ENCODE results near the gene RSPH9. TPM values are rescaled to one million over a fixed set of nuclear protein-coding genes. Genes with fewer than 3 reads are reported as not detected.
A peak's percentile ranks its signal among the peaks of the same experiment; 100 is the strongest.

Gene RSPH9
- not detected in 2 replicates for total RNA-seq (2014; rRNA removed; shearing (Covaris generic); ENCODE audit: low replicate concordance)

GRCh38 chr6:43644940-43645612, at the start of gene RSPH9:
Gene RSPH9 (plus strand): TSS chr6:43645036. CDS start chr6:43645099, 63 bp downstream.
- DNase-seq = no peak
- Histone ChIP-seq H3K36me3 (peaks cover 13% of the 10 kb centered on the region), H3K27me3 (no peaks in the 10 kb centered on the region), H3K9me3 (no peaks in the 10 kb centered on the region), H3K4me3 (no peak within 1 kb of the TSS)

- H3K36me3 ChIP-seq = peaks cover 17% of the 10 kb centered on the region
- no peaks in the 10 kb centered on the region for H3K9me3 ChIP-seq
- no peak for DNase-seq
- H3K27me3 ChIP-seq = no peaks in the 10 kb centered on the region
- no peak overlapping the region for H3K4me3 ChIP-seq
Observed at GRCh38 chr6:43600595-43600994, 44.2 kb upstream of the RSPH9 start.

GRCh38 chr6:43604174-43604573, 40.7 kb upstream of the RSPH9 start:
- Histone ChIP-seq H3K4me3 (no peak overlapping the region), H3K36me3 (peaks cover 27% of the 10 kb centered on the region), H3K27me3 (no peaks in the 10 kb centered on the region), H3K9me3 (no peaks in the 10 kb centered on the region)
- DNase-seq = no peak

GRCh38 chr6:43606019-43606418, 38.8 kb upstream of the RSPH9 start:
- DNase-seq = no peak
- Histone ChIP-seq H3K4me3 (no peak overlapping the region), H3K36me3 (peaks cover 33% of the 10 kb centered on the region), H3K9me3 (no peaks in the 10 kb centered on the region), H3K27me3 (no peaks in the 10 kb centered on the region)

GRCh38 chr6:43608310-43608763, 36.5 kb upstream of the RSPH9 start:
- H3K36me3 ChIP-seq = peaks cover 34% of the 10 kb centered on the region
- no peak overlapping the region for H3K4me3 ChIP-seq
- H3K27me3 ChIP-seq = no peaks in the 10 kb centered on the region
- H3K9me3 ChIP-seq = no peaks in the 10 kb centered on the region
- peak; percentile 40 for DNase-seq

GRCh38 chr6:43608807-43609206, 36.0 kb upstream of the RSPH9 start:
- Histone ChIP-seq H3K9me3 (no peaks in the 10 kb centered on the region), H3K4me3 (no peak overlapping the region), H3K27me3 (no peaks in the 10 kb centered on the region), H3K36me3 (peaks cover 37% of the 10 kb centered on the region)
- no peak for DNase-seq

GRCh38 chr6:43609402-43609801, 35.4 kb upstream of the RSPH9 start:
- Histone ChIP-seq H3K36me3 (peaks cover 37% of the 10 kb centered on the region), H3K9me3 (no peaks in the 10 kb centered on the region), H3K27me3 (no peaks in the 10 kb centered on the region), H3K4me3 (no peak overlapping the region)
- no peak for DNase-seq

- Histone ChIP-seq H3K4me3 (no peak overlapping the region), H3K9me3 (no peaks in the 10 kb centered on the region), H3K27me3 (no peaks in the 10 kb centered on the region), H3K36me3 (peaks cover 34% of the 10 kb centered on the region)
- no peak for DNase-seq
Observed at GRCh38 chr6:43610431-43610830, 34.4 kb upstream of the RSPH9 start.

GRCh38 chr6:43613721-43614395, 31.0 kb upstream of the RSPH9 start:
- no peak for DNase-seq
- Histone ChIP-seq H3K4me3 (no peak overlapping the region), H3K27me3 (no peaks in the 10 kb centered on the region), H3K9me3 (no peaks in the 10 kb centered on the region), H3K36me3 (peaks cover 23% of the 10 kb centered on the region)

GRCh38 chr6:43614396-43614730, 30.5 kb upstream of the RSPH9 start:
- Histone ChIP-seq H3K36me3 (peaks cover 23% of the 10 kb centered on the region), H3K9me3 (no peaks in the 10 kb centered on the region), H3K27me3 (no peaks in the 10 kb centered on the region), H3K4me3 (no peak overlapping the region)
- no peak for DNase-seq

- DNase-seq = no peak
- H3K36me3 ChIP-seq = peaks cover 14% of the 10 kb centered on the region
- no peaks in the 10 kb centered on the region for H3K27me3 ChIP-seq
- H3K9me3 ChIP-seq = no peaks in the 10 kb centered on the region
- H3K4me3 ChIP-seq = no peak overlapping the region
Observed at GRCh38 chr6:43616725-43617472, 27.9 kb upstream of the RSPH9 start.

- Histone ChIP-seq H3K4me3 (no peak overlapping the region), H3K9me3 (no peaks in the 10 kb centered on the region), H3K27me3 (no peaks in the 10 kb centered on the region), H3K36me3 (peaks cover 14% of the 10 kb centered on the region)
- DNase-seq = no peak
Observed at GRCh38 chr6:43621078-43621835, 23.6 kb upstream of the RSPH9 start.

- Histone ChIP-seq H3K9me3 (no peaks in the 10 kb centered on the region), H3K36me3 (peaks cover 14% of the 10 kb centered on the region), H3K27me3 (no peaks in the 10 kb centered on the region), H3K4me3 (no peak overlapping the region)
- DNase-seq = no peak
Observed at GRCh38 chr6:43621836-43622180, 23.0 kb upstream of the RSPH9 start.

GRCh38 chr6:43622541-43622940, 22.3 kb upstream of the RSPH9 start:
- DNase-seq = no peak
- Histone ChIP-seq H3K27me3 (no peaks in the 10 kb centered on the region), H3K36me3 (peaks cover 14% of the 10 kb centered on the region), H3K4me3 (no peak overlapping the region), H3K9me3 (no peaks in the 10 kb centered on the region)

GRCh38 chr6:43623880-43624785, 20.7 kb upstream of the RSPH9 start:
- Histone ChIP-seq H3K36me3 (peaks cover 14% of the 10 kb centered on the region), H3K9me3 (no peaks in the 10 kb centered on the region), H3K27me3 (no peaks in the 10 kb centered on the region), H3K4me3 (no peak overlapping the region)
- no peak for DNase-seq

- H3K4me3 ChIP-seq = no peak overlapping the region
- H3K27me3 ChIP-seq = no peaks in the 10 kb centered on the region
- no peaks in the 10 kb centered on the region for H3K9me3 ChIP-seq
- DNase-seq = peak; percentile 46
- H3K36me3 ChIP-seq = peaks cover 14% of the 10 kb centered on the region
Observed at GRCh38 chr6:43624786-43625288, 20.0 kb upstream of the RSPH9 start.
